AG08395 (cell line): Measurements from ENCODE around the gene LSMEM2.
"Not testable (repeated sequence)": the region's sequence is repeated elsewhere in the genome, so short reads cannot be mapped to it uniquely, and the experiment has no call there.

ENCODE experiments used
- DNase-seq: peaks from one replicate; pipeline ENCODE4 v3.0.0; 2012; ENCODE audit warnings: mixed read lengths, low spot score

Gene LSMEM2

GRCh38 chr3:50298836-50299637, 20.1 kb downstream of the LSMEM2 start, which contains the start of the genes HYAL3 and NAA80:
HYAL3 (minus strand) TSS chr3:50299405; CDS start chr3:50295602, 3,803 bp downstream.
NAA80 (minus strand) TSS chr3:50299405; CDS start chr3:50297463, 1,942 bp downstream.
- DNase-seq, result peak; percentile 100

GRCh38 chr3:50299638-50299928, 20.7 kb downstream of the LSMEM2 start:
- no peak for DNase-seq

- DNase-seq, result peak; percentile 32
These were observed 21.2 kb downstream of the LSMEM2 start for GRCh38 chr3:50299929-50300680.

- no peak for DNase-seq
These were observed 21.9 kb downstream of the LSMEM2 start for GRCh38 chr3:50300681-50301254.

GRCh38 chr3:50302095-50303012, 23.5 kb downstream of the LSMEM2 start:
- DNase-seq, result no peak

- no peak for DNase-seq
These were observed 24.3 kb downstream of the LSMEM2 start, which contains the start of gene HYAL1 for GRCh38 chr3:50303013-50303815. HYAL1 (minus strand) TSS chr3:50303574; CDS start chr3:50302956, 618 bp downstream.

GRCh38 chr3:50304601-50305000, 25.7 kb downstream of the LSMEM2 start:
- DNase-seq, result no peak

GRCh38 chr3:50312041-50312440, 33.2 kb downstream of the LSMEM2 start:
- not testable (repeated sequence) for DNase-seq

GRCh38 chr3:50314342-50314741, 35.5 kb downstream of the LSMEM2 start:
- DNase-seq, result no peak

- DNase-seq, result no peak
These were observed 35.9 kb downstream of the LSMEM2 start for GRCh38 chr3:50314816-50315215.

- no peak for DNase-seq
These were observed 37.9 kb downstream of the LSMEM2 start for GRCh38 chr3:50316657-50317242.

GRCh38 chr3:50317300-50317699, 38.4 kb downstream of the LSMEM2 start:
- no peak for DNase-seq

- no peak for DNase-seq
These were observed 39.3 kb downstream of the LSMEM2 start for GRCh38 chr3:50318163-50318562.

GRCh38 chr3:50318615-50319014, 39.7 kb downstream of the LSMEM2 start:
- no peak for DNase-seq

GRCh38 chr3:50319181-50319893, 40.5 kb downstream of the LSMEM2 start:
- no peak for DNase-seq

- DNase-seq, result no peak
These were observed 41.2 kb downstream of the LSMEM2 start for GRCh38 chr3:50319894-50320625.

- DNase-seq, result peak; percentile 76
These were observed 42.0 kb downstream of the LSMEM2 start for GRCh38 chr3:50320853-50321335.

GRCh38 chr3:50321336-50322114, 42.6 kb downstream of the LSMEM2 start:
- DNase-seq, result peak; percentile 92
